ENCODE data around the gene PPP2R2C.

PPP2R2C gene

GRCh38 chr4:6425336-6425735, 47.1 kb downstream of the PPP2R2C start:
- no peaks in the 10 kb centered on the region for H3K27me3 ChIP-seq (ENCODE audit: control insufficient read depth in 1 of 2, insufficient read depth in 2 of 2, low read length in 2 of 2)
- no peak overlapping the region for H3K27ac ChIP-seq (ENCODE audit: low read depth, low read length)
- no peak overlapping the region for H3K4me3 ChIP-seq (ENCODE audit: low read depth in 1 of 2, low read length in 2 of 2)
- no peaks in the 10 kb centered on the region for H3K36me3 ChIP-seq (ENCODE audit: control insufficient read depth in 1 of 2, insufficient read depth in 2 of 2, low read length in 2 of 2)
- H3K9me3 ChIP-seq (ENCODE audit: control insufficient read depth in 1 of 2, low read length in 2 of 2): no peaks in the 10 kb centered on the region
- no peaks in the 10 kb centered on the region for H3K4me1 ChIP-seq (ENCODE audit: control insufficient read depth in 1 of 2, insufficient read depth in 2 of 2, low read length in 2 of 2)
- no peak overlapping the region for H3K9ac ChIP-seq (ENCODE audit: low read depth in 1 of 2, low read length in 2 of 2)

- Histone ChIP-seq H3K9me3 (ENCODE audit: control insufficient read depth in 1 of 2, low read length in 2 of 2) (no peaks in the 10 kb centered on the region), H3K27ac (ENCODE audit: low read depth, low read length) (no peak overlapping the region), H3K4me1 (ENCODE audit: control insufficient read depth in 1 of 2, insufficient read depth in 2 of 2, low read length in 2 of 2) (no peaks in the 10 kb centered on the region), H3K9ac (ENCODE audit: low read depth in 1 of 2, low read length in 2 of 2) (no peak overlapping the region), H3K27me3 (ENCODE audit: control insufficient read depth in 1 of 2, insufficient read depth in 2 of 2, low read length in 2 of 2) (no peaks in the 10 kb centered on the region), H3K36me3 (ENCODE audit: control insufficient read depth in 1 of 2, insufficient read depth in 2 of 2, low read length in 2 of 2) (no peaks in the 10 kb centered on the region), H3K4me3 (ENCODE audit: low read depth in 1 of 2, low read length in 2 of 2) (no peak overlapping the region)
Measured at GRCh38 chr4:6424425-6424824, 48.0 kb downstream of the PPP2R2C start.

GRCh38 chr4:6423575-6423974, 48.8 kb downstream of the PPP2R2C start:
- H3K27ac ChIP-seq (ENCODE audit: low read depth, low read length): no peak overlapping the region
- H3K4me3 ChIP-seq (ENCODE audit: low read depth in 1 of 2, low read length in 2 of 2): no peak overlapping the region

GRCh38 chr4:6422866-6423265, 49.5 kb downstream of the PPP2R2C start:
- Histone ChIP-seq H3K9me3 (ENCODE audit: control insufficient read depth in 1 of 2, low read length in 2 of 2) (no peaks in the 10 kb centered on the region), H3K27ac (ENCODE audit: low read depth, low read length) (no peak overlapping the region), H3K4me3 (ENCODE audit: low read depth in 1 of 2, low read length in 2 of 2) (no peak overlapping the region), H3K27me3 (ENCODE audit: control insufficient read depth in 1 of 2, insufficient read depth in 2 of 2, low read length in 2 of 2) (no peaks in the 10 kb centered on the region), H3K36me3 (ENCODE audit: control insufficient read depth in 1 of 2, insufficient read depth in 2 of 2, low read length in 2 of 2) (no peaks in the 10 kb centered on the region), H3K9ac (ENCODE audit: low read depth in 1 of 2, low read length in 2 of 2) (no peak overlapping the region), H3K4me1 (ENCODE audit: control insufficient read depth in 1 of 2, insufficient read depth in 2 of 2, low read length in 2 of 2) (no peaks in the 10 kb centered on the region)

More at GRCh38 chr4:6423575-6423974, 48.8 kb downstream of the PPP2R2C start:
- Histone ChIP-seq H3K4me1 (ENCODE audit: control insufficient read depth in 1 of 2, insufficient read depth in 2 of 2, low read length in 2 of 2) (no peaks in the 10 kb centered on the region), H3K9ac (ENCODE audit: low read depth in 1 of 2, low read length in 2 of 2) (no peak overlapping the region), H3K36me3 (ENCODE audit: control insufficient read depth in 1 of 2, insufficient read depth in 2 of 2, low read length in 2 of 2) (no peaks in the 10 kb centered on the region), H3K27me3 (ENCODE audit: control insufficient read depth in 1 of 2, insufficient read depth in 2 of 2, low read length in 2 of 2) (no peaks in the 10 kb centered on the region), H3K9me3 (ENCODE audit: control insufficient read depth in 1 of 2, low read length in 2 of 2) (no peaks in the 10 kb centered on the region)

GRCh38 chr4:6422105-6422504, 50.3 kb downstream of the PPP2R2C start:
- Histone ChIP-seq H3K27ac (ENCODE audit: low read depth, low read length) (no peak overlapping the region), H3K4me3 (ENCODE audit: low read depth in 1 of 2, low read length in 2 of 2) (no peak overlapping the region), H3K4me1 (ENCODE audit: control insufficient read depth in 1 of 2, insufficient read depth in 2 of 2, low read length in 2 of 2) (no peaks in the 10 kb centered on the region), H3K9me3 (ENCODE audit: control insufficient read depth in 1 of 2, low read length in 2 of 2) (no peaks in the 10 kb centered on the region), H3K27me3 (ENCODE audit: control insufficient read depth in 1 of 2, insufficient read depth in 2 of 2, low read length in 2 of 2) (no peaks in the 10 kb centered on the region), H3K9ac (ENCODE audit: low read depth in 1 of 2, low read length in 2 of 2) (no peak overlapping the region), H3K36me3 (ENCODE audit: control insufficient read depth in 1 of 2, insufficient read depth in 2 of 2, low read length in 2 of 2) (no peaks in the 10 kb centered on the region)

GRCh38 chr4:6421397-6421796, 51.0 kb downstream of the PPP2R2C start:
- Histone ChIP-seq H3K9ac (ENCODE audit: low read depth in 1 of 2, low read length in 2 of 2) (no peak overlapping the region), H3K4me3 (ENCODE audit: low read depth in 1 of 2, low read length in 2 of 2) (no peak overlapping the region), H3K27ac (ENCODE audit: low read depth, low read length) (no peak overlapping the region), H3K36me3 (ENCODE audit: control insufficient read depth in 1 of 2, insufficient read depth in 2 of 2, low read length in 2 of 2) (no peaks in the 10 kb centered on the region), H3K4me1 (ENCODE audit: control insufficient read depth in 1 of 2, insufficient read depth in 2 of 2, low read length in 2 of 2) (no peaks in the 10 kb centered on the region), H3K27me3 (ENCODE audit: control insufficient read depth in 1 of 2, insufficient read depth in 2 of 2, low read length in 2 of 2) (no peaks in the 10 kb centered on the region), H3K9me3 (ENCODE audit: control insufficient read depth in 1 of 2, low read length in 2 of 2) (no peaks in the 10 kb centered on the region)

GRCh38 chr4:6420972-6421371, 51.4 kb downstream of the PPP2R2C start:
- H3K4me3 ChIP-seq (ENCODE audit: low read depth in 1 of 2, low read length in 2 of 2): no peak overlapping the region
- H3K27ac ChIP-seq (ENCODE audit: low read depth, low read length): no peak overlapping the region
- no peak overlapping the region for H3K9ac ChIP-seq (ENCODE audit: low read depth in 1 of 2, low read length in 2 of 2)
- H3K4me1 ChIP-seq (ENCODE audit: control insufficient read depth in 1 of 2, insufficient read depth in 2 of 2, low read length in 2 of 2): no peaks in the 10 kb centered on the region
- no peaks in the 10 kb centered on the region for H3K27me3 ChIP-seq (ENCODE audit: control insufficient read depth in 1 of 2, insufficient read depth in 2 of 2, low read length in 2 of 2)
- no peaks in the 10 kb centered on the region for H3K9me3 ChIP-seq (ENCODE audit: control insufficient read depth in 1 of 2, low read length in 2 of 2)
- H3K36me3 ChIP-seq (ENCODE audit: control insufficient read depth in 1 of 2, insufficient read depth in 2 of 2, low read length in 2 of 2): no peaks in the 10 kb centered on the region

- Histone ChIP-seq H3K27ac (ENCODE audit: low read depth, low read length) (no peak overlapping the region), H3K9me3 (ENCODE audit: control insufficient read depth in 1 of 2, low read length in 2 of 2) (no peaks in the 10 kb centered on the region), H3K27me3 (ENCODE audit: control insufficient read depth in 1 of 2, insufficient read depth in 2 of 2, low read length in 2 of 2) (peaks cover 0 to 3% of the 10 kb centered on the region in 2 donors), H3K4me1 (ENCODE audit: control insufficient read depth in 1 of 2, insufficient read depth in 2 of 2, low read length in 2 of 2) (no peaks in the 10 kb centered on the region), H3K4me3 (ENCODE audit: low read depth in 1 of 2, low read length in 2 of 2) (no peak overlapping the region), H3K9ac (ENCODE audit: low read depth in 1 of 2, low read length in 2 of 2) (no peak overlapping the region), H3K36me3 (ENCODE audit: control insufficient read depth in 1 of 2, insufficient read depth in 2 of 2, low read length in 2 of 2) (no peaks in the 10 kb centered on the region)
Measured at GRCh38 chr4:6420036-6420435, 52.4 kb downstream of the PPP2R2C start.

- H3K4me3 ChIP-seq (ENCODE audit: low read depth in 1 of 2, low read length in 2 of 2): no peak overlapping the region
- no peaks in the 10 kb centered on the region for H3K9me3 ChIP-seq (ENCODE audit: control insufficient read depth in 1 of 2, low read length in 2 of 2)
- H3K4me1 ChIP-seq (ENCODE audit: control insufficient read depth in 1 of 2, insufficient read depth in 2 of 2, low read length in 2 of 2): no peaks in the 10 kb centered on the region
- H3K9ac ChIP-seq (ENCODE audit: low read depth in 1 of 2, low read length in 2 of 2): no peak overlapping the region
- H3K36me3 ChIP-seq (ENCODE audit: control insufficient read depth in 1 of 2, insufficient read depth in 2 of 2, low read length in 2 of 2): no peaks in the 10 kb centered on the region
- H3K27ac ChIP-seq (ENCODE audit: low read depth, low read length): no peak overlapping the region
- H3K27me3 ChIP-seq (ENCODE audit: control insufficient read depth in 1 of 2, insufficient read depth in 2 of 2, low read length in 2 of 2): peaks cover 0 to 3% of the 10 kb centered on the region in 2 donors
Measured at GRCh38 chr4:6419452-6420028, 52.9 kb downstream of the PPP2R2C start.

GRCh38 chr4:6418193-6418755, 54.1 kb downstream of the PPP2R2C start:
- H3K9me3 ChIP-seq (ENCODE audit: control insufficient read depth in 1 of 2, low read length in 2 of 2): no peaks in the 10 kb centered on the region
- no peak overlapping the region for H3K4me3 ChIP-seq (ENCODE audit: low read depth in 1 of 2, low read length in 2 of 2)
- no peak overlapping the region for H3K9ac ChIP-seq (ENCODE audit: low read depth in 1 of 2, low read length in 2 of 2)
- H3K27me3 ChIP-seq (ENCODE audit: control insufficient read depth in 1 of 2, insufficient read depth in 2 of 2, low read length in 2 of 2): peaks cover 0 to 7% of the 10 kb centered on the region in 2 donors
- no peaks in the 10 kb centered on the region for H3K36me3 ChIP-seq (ENCODE audit: control insufficient read depth in 1 of 2, insufficient read depth in 2 of 2, low read length in 2 of 2)
- H3K27ac ChIP-seq (ENCODE audit: low read depth, low read length): no peak overlapping the region
- H3K4me1 ChIP-seq (ENCODE audit: control insufficient read depth in 1 of 2, insufficient read depth in 2 of 2, low read length in 2 of 2): no peaks in the 10 kb centered on the region
